HCT116 (cell line): ENCODE measurements around the gene ANKS1A. TPM values are rescaled to one million over a fixed set of nuclear protein-coding genes. Genes with fewer than 3 reads are reported as not detected.

Source experiments
- ATAC-seq: fragments of 200-7000 bp; cut with Tn5 transposase; 2 replicates; pipeline ENCODE4 v1.9.1; 2020; ENCODE audit warnings: mild to moderate bottlenecking, moderate library complexity
- BruUV-seq: library from RNA; stranded (reverse); fragments of 400-500 nt; replicated peaks from 2 replicates; lab custom pipeline; 2021; lab: Mats Ljungman, UMichigan
- CTCF ChIA-PET: fragments of 300-600 bp; sonication (Branson Sonifier 250); formaldehyde crosslinking; loops from one replicate; lab custom pipeline; 2021; ENCODE audit warnings: antibody characterized with exemption; lab: Charles Lee
- POLR2A ChIA-PET: fragments of 300-600, 350-600 bp; sonication (Branson Sonifier 250); formaldehyde crosslinking; loops from one replicate; lab custom pipeline; 2021; ENCODE audit warnings: antibody characterized with exemption; lab: Charles Lee
- RAD21 ChIA-PET, 2 experiments: fragments of 300-600 bp; sonication (Branson Sonifier 250); formaldehyde crosslinking; loops; one replicate each; lab custom pipeline; 2023; ENCODE audit warnings: low total read pairs in 2 of 2; ENCODE audit not compliant: uncharacterized antibody in 2 of 2, unreplicated experiment in 2 of 2, low non-redundant PET in 1 of 2; lab: Charles Lee
- DNase-seq: peaks from one replicate; pipeline ENCODE4 v3.0.0-alpha.2; 2010; ENCODE audit warnings: low read depth, low spot score
- H2AFZ ChIP-seq: fragments of 200-600 bp; shearing (Covaris generic), sonication (generic); 2 replicates; pipeline ENCODE4 v1.6.1; 2017; ENCODE audit warnings: low read depth, mixed run types, mixed read lengths, antibody characterized with exemption, low read length; ENCODE audit not compliant: poor library complexity, severe bottlenecking
- H3K27ac ChIP-seq: 2 replicates; pipeline ENCODE4 v1.5.1; 2012; ENCODE audit warnings: low read depth, low read length
- H3K27me3 ChIP-seq: fragments of 200-600 bp; sonication (generic); 2 replicates; pipeline ENCODE4 v1.6.1; 2016; ENCODE audit warnings: mixed run types, low read length, mixed read lengths; ENCODE audit not compliant: insufficient read depth
- H3K36me3 ChIP-seq, 2 experiments: fragments of 200-500 bp in 1 of 2; fragments of 200-600 bp in 1 of 2; sonication (Bioruptor generic) in 1 of 2; sonication (generic) in 1 of 2; 2 replicates each; pipeline versions ENCODE4 v1.5.1 to v1.6.1; 2014 to 2016; ENCODE audit warnings: low read length in 2 of 2, inconsistent platforms in 1 of 2, mixed read lengths in 1 of 2, mixed run types in 1 of 2; ENCODE audit not compliant: insufficient read depth in 2 of 2, control insufficient read depth in 1 of 2
- H3K4me1 ChIP-seq, 2 experiments: fragments of 200-600 bp in 1 of 2; sonication (generic) in 1 of 2; 2 replicates each; pipeline versions ENCODE4 v1.5.1 to v1.6.1; 2012 to 2017; ENCODE audit warnings: low read length in 2 of 2, inconsistent platforms in 1 of 2, mild to moderate bottlenecking in 1 of 2, mixed read lengths in 1 of 2, mixed run types in 1 of 2, moderate library complexity in 1 of 2; ENCODE audit not compliant: insufficient read depth in 2 of 2, control insufficient read depth in 1 of 2
- H3K4me2 ChIP-seq: fragments of 200-600 bp; sonication (generic); 2 replicates; pipeline ENCODE4 v1.6.1; 2017; ENCODE audit warnings: mixed run types, low read length, mixed read lengths
- H3K4me3 ChIP-seq, 2 experiments: fragments of 200-600 bp in 1 of 2; sonication (generic) in 1 of 2; replicated peaks in 1 of 2; 2 replicates each; pipeline ENCODE4 v1.5.1; 2011 to 2016; ENCODE audit warnings: low read length in 2 of 2, control low read depth in 1 of 2, low read depth in 1 of 2, mild to moderate bottlenecking in 1 of 2, mixed read lengths in 1 of 2, mixed run types in 1 of 2
- H3K79me2 ChIP-seq: fragments of 200-600 bp; sonication (generic); 2 replicates; pipeline ENCODE4 v1.6.1; 2017; ENCODE audit warnings: mild to moderate bottlenecking, mixed run types, low read length, moderate library complexity, mixed read lengths; ENCODE audit not compliant: insufficient read depth
- H3K9ac ChIP-seq: fragments of 200-600 bp; sonication (generic); 2 replicates; pipeline ENCODE4 v1.6.1; 2016; ENCODE audit warnings: low read length, mixed read lengths
- H3K9me2 ChIP-seq: fragments of 200-600 bp; sonication (generic), shearing (Covaris generic); 2 replicates; pipeline ENCODE4 v1.6.1; 2017; ENCODE audit warnings: mixed run types, mild to moderate bottlenecking, moderate library complexity; ENCODE audit not compliant: insufficient read depth
- H3K9me3 ChIP-seq, 2 experiments: fragments of 200-500 bp in 1 of 2; fragments of 200-600 bp in 1 of 2; sonication (Bioruptor generic) in 1 of 2; sonication (generic) in 1 of 2; 2 replicates each; pipeline ENCODE4 v1.6.1; 2014 to 2017; ENCODE audit warnings: low read length in 2 of 2, mixed read lengths in 2 of 2, inconsistent platforms in 1 of 2, low read depth in 1 of 2, mild to moderate bottlenecking in 1 of 2, mixed run types in 1 of 2, moderate library complexity in 1 of 2; ENCODE audit not compliant: control insufficient read depth in 1 of 2, insufficient read depth in 1 of 2
- H4K20me1 ChIP-seq: fragments of 200-600 bp; sonication (generic), shearing (Covaris generic); 2 replicates; pipeline ENCODE4 v1.6.1; 2017; ENCODE audit warnings: mixed run types, mild to moderate bottlenecking, moderate library complexity; ENCODE audit not compliant: insufficient read depth
- CBX3 ChIP-seq: IDR thresholded peaks from 2 replicates; pipeline ENCODE4 v1.6.1; 2012; ENCODE audit warnings: low read depth
- ELF1 ChIP-seq: IDR thresholded peaks from 2 replicates; pipeline ENCODE4 v1.6.1; 2012; ENCODE audit warnings: low read depth, borderline replicate concordance
- EZH2phosphoT487 ChIP-seq: fragments of 200-600 bp; IDR thresholded peaks from 2 replicates; pipeline ENCODE4 v1.6.1; 2018; ENCODE audit warnings: antibody characterized with exemption, borderline replicate concordance
- FOSL1 ChIP-seq: IDR thresholded peaks from 2 replicates; pipeline ENCODE4 v1.6.1; 2012; ENCODE audit warnings: low read depth
- POLR2AphosphoS5 ChIP-seq: IDR thresholded peaks from 2 replicates; pipeline ENCODE4 v1.6.1; 2011; ENCODE audit warnings: mild to moderate bottlenecking, low read depth, low read length, moderate library complexity
- REST ChIP-seq: IDR thresholded peaks from 2 replicates; pipeline ENCODE4 v1.6.1; 2012; ENCODE audit warnings: low read depth
- SIN3A ChIP-seq: IDR thresholded peaks from 2 replicates; pipeline ENCODE4 v1.6.1; 2012; ENCODE audit warnings: low read depth
- SP1 ChIP-seq: IDR thresholded peaks from 2 replicates; pipeline ENCODE4 v1.6.1; 2012; ENCODE audit warnings: low read depth
- TCF7L2 ChIP-seq: IDR thresholded peaks from 2 replicates; pipeline ENCODE4 v1.7.0; 2011; ENCODE audit warnings: borderline replicate concordance, inconsistent platforms; ENCODE audit not compliant: insufficient read depth, insufficient read length; ENCODE audit errors: extremely low read depth
- intact Hi-C: fragments of 100-400 bp; cut with micrococcal nuclease; formaldehyde crosslinking; loops from 2 replicates; pipeline ENCODE4 v1.10.0; 2022
- total RNA-seq: library from RNA; stranded (reverse); gene quantifications from one replicate; pipeline ENCODE4 v1.2.1, GENCODE V29; 2021; ENCODE audit not compliant: unreplicated experiment

Gene ANKS1A
- total RNA-seq, 1 experiment from 2014 or later: 20.6 TPM

GRCh38 chr6:34859951-34860350, 29.1 kb upstream of the ANKS1A start:
- Histone ChIP-seq H4K20me1 (no peaks in the 10 kb centered on the region), H3K4me1 (no peaks in the 10 kb centered on the region), H2AFZ (no peak overlapping the region), H3K9me2 (no peaks in the 10 kb centered on the region), H3K79me2 (no peaks in the 10 kb centered on the region), H3K9me3 (no peaks in the 10 kb centered on the region), H3K4me2 (no peak overlapping the region)
- ATAC-seq: no peak
- ChIA-PET RAD21 (no interaction called here), POLR2A (no interaction called here)
- TF ChIP-seq TCF7L2 (no peak), FOSL1 (no peak), REST (no peak), SP1 (no peak)
- TF ChIP-seq, all 23 proteins: peak for 0
- Histone ChIP-seq H3K36me3 (peaks cover 15 to 30% of the 10 kb centered on the region in 2 experiments), H3K27ac (no peak overlapping the region), H3K9ac (no peak overlapping the region), H3K4me3 (no peak overlapping the region), H3K27me3 (no peaks in the 10 kb centered on the region)
- DNase-seq: no peak
- no TSS peak for BruUV-seq
- CTCF ChIA-PET: no interaction called here
- intact Hi-C loops: no loop called here

- CTCF ChIA-PET: no interaction called here
Measured at GRCh38 chr6:34860776-34861175, 28.3 kb upstream of the ANKS1A start.

More at GRCh38 chr6:34860776-34861175, 28.3 kb upstream of the ANKS1A start:
- DNase-seq: no peak
- Histone ChIP-seq H3K9me3 (no peaks in the 10 kb centered on the region), H3K27me3 (no peaks in the 10 kb centered on the region), H4K20me1 (no peaks in the 10 kb centered on the region), H3K4me1 (no peaks in the 10 kb centered on the region), H3K36me3 (peaks cover 22 to 32% of the 10 kb centered on the region in 2 experiments), H3K9me2 (no peaks in the 10 kb centered on the region), H2AFZ (no peak overlapping the region), H3K4me3 (no peak overlapping the region), H3K79me2 (no peaks in the 10 kb centered on the region), H3K27ac (no peak overlapping the region), H3K4me2 (no peak overlapping the region), H3K9ac (no peak overlapping the region)
- intact Hi-C loops: no loop called here
- POLR2A ChIA-PET: no interaction called here
- RAD21 ChIA-PET: no interaction called here
- ATAC-seq: no peak
- no TSS peak for BruUV-seq
- TF ChIP-seq ELF1: no peak
- no peak for TF ChIP-seq EZH2phosphoT487
- TF ChIP-seq SIN3A: no peak
- TF ChIP-seq POLR2AphosphoS5: no peak
- TF ChIP-seq CBX3: no peak
- TF ChIP-seq TCF7L2: no peak
